ENCODE results near the gene TADA2B.

DNA sequence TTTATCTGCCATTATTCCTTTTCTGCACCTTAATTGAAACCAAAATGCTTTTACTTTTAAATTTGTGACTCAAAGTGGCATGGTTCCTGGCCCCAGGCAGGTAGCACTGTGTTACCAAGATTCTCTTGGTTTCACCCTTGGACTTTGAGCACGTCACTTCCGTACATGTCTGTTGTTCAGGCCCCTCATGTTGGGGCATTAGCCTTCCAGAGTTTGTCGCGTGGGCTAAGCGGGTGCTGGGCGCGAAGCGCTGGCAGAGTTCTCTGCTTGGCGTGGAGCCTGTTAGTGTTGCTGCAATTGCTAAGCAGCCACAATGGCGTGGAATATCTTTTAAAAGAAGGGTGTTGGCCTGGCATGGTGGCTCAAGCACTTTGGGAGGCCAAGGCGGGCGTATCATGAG is 14.0 kb upstream of the TADA2B start:
- TF ChIP-seq CTCF (IDR thresholded peaks at IDR 0.05) (no peak), POLR2AphosphoS5 (IDR thresholded peaks at IDR 0.05) (no peak), POLR2A (IDR thresholded peaks at IDR 0.05) (no peak)
